Measurements from ENCODE around the gene ZNF595. TPM values are rescaled to one million over a fixed set of nuclear protein-coding genes. Genes with fewer than 3 reads are reported as not detected.

The ZNF595 gene
- total and polyA plus RNA-seq, 11 donors: 2.7 to 12.9 (median 7.1) TPM

DNA sequence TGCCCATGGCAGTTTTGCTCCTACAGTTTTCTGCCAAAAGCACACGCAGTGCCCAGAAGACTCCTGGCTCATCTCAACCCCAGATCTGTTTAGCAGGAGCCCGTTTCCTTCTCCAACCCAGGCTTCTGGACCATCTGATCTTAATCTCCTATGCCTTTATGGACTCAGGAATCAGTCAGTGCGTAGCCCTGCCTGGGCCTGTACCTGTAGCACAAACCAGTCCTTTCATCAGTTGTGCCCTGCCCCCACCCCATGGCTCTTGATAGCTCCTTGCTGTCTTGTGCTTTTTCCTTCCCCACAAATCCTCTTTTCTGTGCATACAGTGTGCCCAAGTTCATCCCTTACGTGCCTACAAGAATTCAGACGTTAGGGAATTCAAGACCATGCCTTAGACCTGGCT lies 72.7 kb downstream of the ZNF595 start:
- DNase-seq (no peak), ATAC-seq (no peak)
- Histone ChIP-seq H3K27me3 (no peaks in the 10 kb centered on the region), H3K9me3 (peaks cover 0 to 26% (median 0%) of the 10 kb centered on the region in 12 donors), H3K4me3 (peak overlapping the region; percentile 45 to 97 (median 82)), H3K36me3 (peaks cover 0 to 26% (median 0%) of the 10 kb centered on the region in 9 donors), H3K4me1 (peaks cover 0 to 15% (median 12%) of the 10 kb centered on the region in 12 donors), H3K27ac (peak overlapping the region in 8 of 12 donors; percentile 77 to 96 (median 88))
- WGBS, 4 donors: 46 to 58% (median 52%) methylated on average over 5 of the region's 5 CpGs
- TF ChIP-seq, protein P1, sequence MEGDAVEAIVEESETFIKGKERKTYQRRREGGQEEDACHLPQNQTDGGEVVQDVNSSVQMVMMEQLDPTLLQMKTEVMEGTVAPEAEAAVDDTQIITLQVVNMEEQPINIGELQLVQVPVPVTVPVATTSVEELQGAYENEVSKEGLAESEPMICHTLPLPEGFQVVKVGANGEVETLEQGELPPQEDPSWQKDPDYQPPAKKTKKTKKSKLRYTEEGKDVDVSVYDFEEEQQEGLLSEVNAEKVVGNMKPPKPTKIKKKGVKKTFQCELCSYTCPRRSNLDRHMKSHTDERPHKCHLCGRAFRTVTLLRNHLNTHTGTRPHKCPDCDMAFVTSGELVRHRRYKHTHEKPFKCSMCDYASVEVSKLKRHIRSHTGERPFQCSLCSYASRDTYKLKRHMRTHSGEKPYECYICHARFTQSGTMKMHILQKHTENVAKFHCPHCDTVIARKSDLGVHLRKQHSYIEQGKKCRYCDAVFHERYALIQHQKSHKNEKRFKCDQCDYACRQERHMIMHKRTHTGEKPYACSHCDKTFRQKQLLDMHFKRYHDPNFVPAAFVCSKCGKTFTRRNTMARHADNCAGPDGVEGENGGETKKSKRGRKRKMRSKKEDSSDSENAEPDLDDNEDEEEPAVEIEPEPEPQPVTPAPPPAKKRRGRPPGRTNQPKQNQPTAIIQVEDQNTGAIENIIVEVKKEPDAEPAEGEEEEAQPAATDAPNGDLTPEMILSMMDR (IDR thresholded peaks at IDR 0.05): no peak
- TF ChIP-seq POLR2A (IDR thresholded peaks at IDR 0.05): no peak
- intact Hi-C loops (cut with DNase I): no loop called here

GRCh38 chr4:132483-132882 lies 79.4 kb downstream of the ZNF595 start:
- H3K4me3 ChIP-seq: no peak overlapping the region
- ATAC-seq (no peak), DNase-seq (no peak)
- H3K4me1 ChIP-seq: no peaks in the 10 kb centered on the region
- peaks cover 0 to 62% (median 16%) of the 10 kb centered on the region in 12 donors for H3K9me3 ChIP-seq
- WGBS, 4 donors: 100% methylated on average over 1 of the region's 1 CpG; no CpG with 5 or more reads in 3 of the 4 donors
- H3K36me3 ChIP-seq: peaks cover 0 to 59% (median 42%) of the 10 kb centered on the region in 9 donors
- no peak overlapping the region for H3K27ac ChIP-seq
- H3K27me3 ChIP-seq: no peaks in the 10 kb centered on the region
- TF ChIP-seq, protein P1 (IDR thresholded peaks at IDR 0.05): no peak
- TF ChIP-seq POLR2A (IDR thresholded peaks at IDR 0.05): no peak
- intact Hi-C loops (cut with DNase I): no loop called here

Other genes with a start within 250 kb of the ZNF595 start
- gene ZNF718, start 71.2 kb downstream of the ZNF595 start, total RNA-seq: 1 to 10 TPM; 2.4 to 6.5 (median 3.3) TPM
- 1 to 10 TPM; 1.1 to 1.9 TPM for gene ZNF718, start 71.2 kb downstream of the ZNF595 start, polyA plus RNA-seq